GM18867 (cell line): ENCODE measurements around the gene GNB5.

Experiments
- ATAC-seq: cut with Tn5 transposase; IDR thresholded peaks from one replicate; pipeline ENCODE4 v1.9.1; 2021; ENCODE audit warnings: mild to moderate bottlenecking, moderate library complexity; ENCODE audit not compliant: unreplicated experiment

Gene GNB5

DNA sequence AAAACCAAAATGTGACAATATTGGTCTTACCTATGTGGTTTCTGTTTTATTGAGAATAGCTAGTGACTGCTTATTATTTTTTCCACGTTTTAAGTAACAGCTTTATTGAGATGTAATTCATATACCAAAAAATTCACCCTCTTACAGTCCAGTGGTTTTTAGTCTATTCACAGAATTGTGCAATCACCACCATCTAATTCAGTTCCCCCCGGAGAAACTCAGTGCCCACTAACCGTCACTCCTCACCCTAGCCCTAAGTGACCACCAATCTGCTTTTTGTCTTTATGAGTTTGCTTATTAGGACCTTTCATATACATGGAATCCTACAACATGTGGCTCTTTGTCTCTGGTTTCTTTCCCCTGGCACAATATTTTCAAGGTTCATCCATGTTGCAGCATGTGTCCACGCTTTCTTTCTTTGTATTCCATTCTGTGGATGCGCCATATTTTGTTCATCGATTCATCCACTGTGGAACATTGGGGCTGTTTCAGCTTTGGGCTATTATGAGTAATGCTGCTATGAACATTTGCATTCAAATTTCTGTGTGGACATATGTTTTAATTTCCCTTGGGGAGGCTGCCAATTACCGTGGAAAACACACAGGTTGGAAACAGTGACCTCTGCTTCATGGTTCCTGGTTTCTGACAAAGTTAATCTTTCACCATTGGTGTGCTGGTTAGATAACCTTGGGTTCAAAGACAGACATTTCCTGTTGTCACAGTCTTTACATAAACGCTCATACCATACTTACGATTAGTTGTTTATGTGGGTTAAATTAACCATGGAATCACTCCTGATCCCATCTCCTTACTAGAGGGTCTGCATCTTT, 75.4 kb downstream of the GNB5 start:
- no peak for ATAC-seq

DNA sequence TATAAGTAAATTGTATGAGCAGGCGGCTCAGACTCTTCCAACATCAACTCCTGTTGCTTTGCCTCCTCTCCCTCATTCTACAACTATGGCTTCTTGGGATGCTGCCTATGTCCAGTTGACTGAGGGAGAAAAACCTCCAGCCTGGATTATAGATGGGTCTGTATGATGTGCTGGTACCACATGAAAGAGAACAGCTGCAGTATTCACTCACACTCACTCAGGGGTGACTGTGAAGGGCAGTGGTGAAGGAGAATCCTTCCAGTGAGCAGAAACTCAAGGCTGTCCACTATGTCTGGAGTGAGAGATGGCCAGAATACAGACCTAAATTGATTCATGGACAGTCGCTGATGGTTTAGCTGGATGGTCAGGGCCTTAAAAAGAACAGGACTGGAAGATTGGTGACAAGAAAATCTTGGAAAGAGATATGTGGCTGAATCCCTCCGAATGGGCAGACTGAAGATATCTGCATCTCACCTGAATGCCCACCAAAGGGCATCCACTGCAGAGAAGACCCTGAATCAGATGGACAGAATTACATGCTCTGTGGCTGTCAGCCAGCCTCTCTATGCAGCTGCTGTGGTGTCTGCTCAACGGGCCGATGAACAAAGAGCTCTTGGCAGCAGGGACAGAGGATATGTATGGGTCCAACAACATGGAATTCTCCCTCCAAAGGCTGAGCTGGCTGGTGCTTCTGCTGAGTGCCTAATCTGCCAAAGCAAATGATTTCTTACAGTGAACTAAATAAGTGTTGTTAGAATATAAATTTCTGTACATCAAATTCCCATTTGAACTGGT, 76.7 kb downstream of the GNB5 start:
- no peak for ATAC-seq

DNA sequence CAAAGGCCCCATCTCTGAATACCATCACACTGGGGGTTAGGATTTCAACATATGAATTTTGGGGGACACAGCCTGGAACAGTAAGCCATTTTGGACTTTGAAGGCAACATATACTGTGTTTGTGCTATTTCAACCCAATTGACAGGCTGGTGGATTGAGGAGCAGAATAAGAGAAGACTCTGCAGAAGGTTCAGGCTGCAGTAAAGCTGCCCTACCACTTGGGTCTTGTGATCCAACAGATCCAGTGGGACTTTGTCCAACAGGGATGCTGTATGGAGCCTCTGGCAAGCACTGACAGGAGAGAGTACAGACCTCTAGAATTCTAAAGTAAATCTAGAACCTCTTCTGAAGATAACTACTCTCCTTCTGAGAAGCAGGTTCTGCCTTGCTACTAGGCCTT, 77.5 kb downstream of the GNB5 start:
- no peak for ATAC-seq

DNA sequence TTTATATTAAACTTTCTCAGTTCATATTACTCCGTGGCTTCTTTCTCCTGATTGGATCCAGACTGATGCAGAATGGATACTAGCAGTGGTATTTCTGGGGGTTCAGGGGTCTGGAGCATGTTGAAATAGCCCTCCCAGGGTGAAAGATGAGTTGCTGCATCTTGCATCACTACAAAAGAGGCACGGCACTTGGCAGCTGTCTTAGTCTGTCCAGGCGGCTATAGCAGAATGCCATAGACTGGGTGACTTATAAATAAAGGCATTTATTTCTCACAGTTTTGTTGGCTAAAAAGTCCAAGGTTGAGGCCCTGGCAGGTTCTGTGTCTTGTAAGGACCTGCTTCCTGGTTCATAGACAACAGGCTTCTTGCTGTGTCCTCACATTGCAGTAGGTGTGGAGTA, 78.0 kb downstream of the GNB5 start:
- ATAC-seq, result no peak

DNA sequence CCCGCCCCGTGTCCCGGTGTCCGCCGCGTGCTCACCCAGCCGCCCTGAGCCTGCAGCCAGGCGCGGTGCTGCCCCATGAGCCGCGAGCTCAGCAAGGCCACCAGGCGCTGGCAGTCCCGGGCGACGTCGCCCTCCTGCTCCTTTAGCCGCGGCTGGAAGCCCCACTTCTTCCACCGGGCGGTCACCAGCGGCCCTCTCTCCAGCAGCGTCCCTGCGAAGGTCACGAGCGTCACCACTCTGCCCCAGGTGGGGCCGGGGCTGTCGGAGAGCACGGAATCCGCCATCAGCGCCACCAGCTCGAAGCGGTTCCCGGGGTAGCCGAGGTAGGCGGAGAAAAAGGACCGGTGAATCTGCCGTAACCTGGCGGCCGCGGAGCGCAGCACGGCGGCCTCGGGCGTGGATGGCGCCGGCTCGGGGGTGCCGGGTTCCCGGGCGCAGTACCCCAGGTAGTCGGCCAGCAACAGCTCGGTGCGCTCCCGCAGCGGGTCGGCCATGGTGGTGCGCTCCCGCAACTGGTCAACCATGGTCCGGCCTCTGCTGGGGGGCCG, 78.9 kb downstream of the GNB5 start:
- ATAC-seq, result no peak

DNA sequence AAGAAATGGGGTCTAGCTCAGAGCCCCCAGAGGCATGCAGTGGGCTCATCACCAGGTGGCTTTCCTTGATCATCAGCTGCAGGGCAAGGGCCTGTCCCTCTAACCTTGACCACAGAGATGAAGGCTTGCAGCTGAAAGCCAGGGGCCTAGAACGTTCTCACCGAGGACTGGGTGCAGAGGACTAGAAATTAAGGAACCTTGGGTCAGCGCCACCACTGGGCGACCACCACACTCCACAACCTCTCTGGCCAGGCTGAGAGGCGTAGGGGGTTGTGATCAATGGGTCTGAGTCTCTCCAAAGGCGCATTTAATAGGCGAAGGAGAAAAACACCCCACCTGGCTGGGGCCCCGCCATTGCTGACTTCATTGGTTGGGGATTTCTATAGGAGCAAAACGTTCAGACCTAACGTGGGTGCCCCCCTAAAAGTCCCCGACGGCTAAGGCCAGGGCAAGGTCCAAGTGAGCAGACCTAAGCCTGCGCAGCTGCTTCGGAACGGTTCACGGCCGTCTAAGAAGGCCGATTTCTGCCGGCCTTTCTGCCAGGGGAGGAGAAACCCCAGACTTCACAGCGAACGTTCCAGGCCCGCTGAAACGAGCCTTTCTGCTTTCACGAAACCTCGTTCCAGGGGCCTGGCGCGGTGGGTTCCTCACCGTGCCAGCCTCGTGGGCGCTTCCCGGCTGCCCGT, 79.5 kb downstream of the GNB5 start:
- ATAC-seq, result no peak

DNA sequence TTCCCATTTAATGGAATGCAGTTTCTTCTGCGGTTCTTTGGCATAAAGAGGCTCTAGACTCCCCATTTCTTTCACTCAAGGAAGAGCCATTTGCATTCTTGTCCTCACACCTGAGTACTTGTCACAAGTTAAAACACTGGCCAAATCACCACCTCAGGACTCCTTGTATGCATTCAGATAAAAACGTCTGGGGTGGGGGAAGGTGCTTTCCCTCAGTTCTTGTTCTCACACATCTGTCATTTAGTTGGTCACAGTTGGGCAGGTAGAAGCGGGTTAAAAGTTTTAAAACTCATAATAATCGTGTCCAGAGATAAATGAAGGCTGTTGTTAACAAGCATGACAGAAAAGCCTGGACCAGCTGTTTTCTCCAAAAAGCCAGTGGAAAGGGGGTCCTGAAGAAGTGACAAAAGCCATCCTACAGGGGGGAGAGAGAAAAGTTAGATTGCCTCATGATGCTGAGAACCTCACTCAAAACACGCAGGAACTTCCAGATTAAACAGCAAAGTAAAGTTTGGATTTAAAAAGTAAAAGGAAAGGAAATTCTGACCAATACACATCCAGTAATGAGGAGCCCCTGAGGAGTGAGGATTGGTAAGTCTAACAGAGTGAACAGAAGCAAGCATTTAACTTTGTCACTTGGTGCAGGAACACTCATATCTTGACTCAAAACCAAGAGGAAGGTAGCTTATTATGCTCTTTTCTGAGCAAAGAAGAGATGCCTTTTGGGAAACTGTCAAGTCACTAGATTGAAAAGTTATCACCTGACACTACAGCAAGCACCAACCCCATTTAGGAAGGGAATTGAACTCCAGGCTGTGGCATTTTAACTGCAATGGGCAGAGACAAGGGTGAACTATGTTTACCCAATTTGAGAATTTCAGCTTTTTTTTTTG, 81.4 kb downstream of the GNB5 start:
- ATAC-seq, result peak; percentile 57

DNA sequence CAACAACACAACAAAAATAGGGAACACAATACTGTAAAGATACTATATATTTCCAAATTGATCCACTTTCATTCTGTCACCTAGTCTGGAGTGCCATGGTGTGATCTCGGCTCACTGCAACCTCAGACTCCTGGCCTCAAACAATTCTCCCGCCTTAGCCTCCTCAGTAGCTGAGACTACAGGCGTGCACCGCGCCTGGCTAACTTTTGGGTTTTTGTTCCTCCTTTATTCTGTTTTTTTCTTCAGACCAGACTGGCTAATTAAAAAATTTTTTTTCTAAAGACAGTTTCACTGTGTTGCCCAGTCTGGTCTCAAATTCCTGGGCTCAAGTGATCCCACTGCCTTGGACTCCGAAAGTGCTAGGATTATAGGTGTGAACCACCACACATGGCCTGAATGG, 84.0 kb downstream of the GNB5 start:
- no peak for ATAC-seq

DNA sequence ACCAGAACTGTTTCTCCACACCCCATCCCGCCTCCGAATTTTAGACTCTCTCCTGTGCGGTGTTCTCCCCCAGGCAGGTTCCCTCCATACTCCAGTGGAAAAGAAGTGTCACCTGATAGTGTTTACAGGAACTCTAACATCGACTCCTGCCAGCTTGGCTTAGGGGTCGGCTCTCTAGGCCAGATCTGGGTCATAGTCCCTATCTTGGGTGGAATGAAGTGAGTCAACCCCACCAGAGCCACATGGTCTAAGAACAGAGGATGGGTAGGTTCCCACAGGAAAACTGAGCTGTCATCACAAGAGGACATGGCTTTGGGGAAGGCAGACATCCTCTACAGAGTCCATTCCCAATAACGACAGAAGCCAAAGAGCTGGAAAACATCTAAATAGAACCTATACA, 84.6 kb downstream of the GNB5 start:
- no peak for ATAC-seq

DNA sequence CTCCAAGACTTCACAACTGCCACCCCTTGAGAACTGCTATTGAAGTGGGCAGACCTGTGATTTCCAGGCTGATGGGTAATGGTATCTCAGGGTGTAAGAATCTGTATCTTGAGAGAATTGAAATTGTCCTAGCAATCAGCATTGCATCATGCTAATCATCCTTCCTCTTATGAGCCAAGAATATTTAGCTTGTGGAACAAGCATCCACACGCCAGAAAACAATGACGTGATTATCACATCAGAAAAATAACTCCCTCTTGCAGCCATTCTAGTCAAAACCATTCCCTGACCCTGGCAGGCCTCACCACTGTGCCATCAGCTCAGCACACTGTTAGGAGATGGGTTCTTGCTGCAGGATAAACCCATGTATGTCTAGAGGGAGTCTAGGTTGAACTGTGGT, 85.3 kb downstream of the GNB5 start:
- ATAC-seq, result no peak

DNA sequence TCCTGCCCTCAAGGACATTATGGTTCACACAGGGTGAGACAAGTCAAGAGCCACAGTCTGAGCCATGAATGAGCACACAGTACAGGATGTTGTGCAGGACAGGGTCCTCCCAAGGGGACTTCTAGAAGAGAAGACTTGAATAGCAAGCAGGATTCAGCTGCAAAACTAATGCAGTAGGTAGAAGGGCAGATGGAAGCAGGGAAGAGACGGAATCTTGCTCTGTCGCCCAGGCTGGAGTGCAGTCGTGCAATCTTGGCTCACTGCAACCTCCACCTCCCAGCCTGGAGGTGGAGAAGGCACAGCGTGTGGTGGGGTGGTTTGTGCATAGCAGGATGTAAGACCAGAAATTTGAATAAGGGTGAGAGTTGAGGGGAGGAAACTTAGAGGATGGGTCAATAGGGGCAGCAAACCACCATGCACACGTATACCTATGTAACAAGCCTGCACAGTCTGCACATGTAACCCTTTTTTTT, 86.6 kb downstream of the GNB5 start:
- ATAC-seq, result no peak

DNA sequence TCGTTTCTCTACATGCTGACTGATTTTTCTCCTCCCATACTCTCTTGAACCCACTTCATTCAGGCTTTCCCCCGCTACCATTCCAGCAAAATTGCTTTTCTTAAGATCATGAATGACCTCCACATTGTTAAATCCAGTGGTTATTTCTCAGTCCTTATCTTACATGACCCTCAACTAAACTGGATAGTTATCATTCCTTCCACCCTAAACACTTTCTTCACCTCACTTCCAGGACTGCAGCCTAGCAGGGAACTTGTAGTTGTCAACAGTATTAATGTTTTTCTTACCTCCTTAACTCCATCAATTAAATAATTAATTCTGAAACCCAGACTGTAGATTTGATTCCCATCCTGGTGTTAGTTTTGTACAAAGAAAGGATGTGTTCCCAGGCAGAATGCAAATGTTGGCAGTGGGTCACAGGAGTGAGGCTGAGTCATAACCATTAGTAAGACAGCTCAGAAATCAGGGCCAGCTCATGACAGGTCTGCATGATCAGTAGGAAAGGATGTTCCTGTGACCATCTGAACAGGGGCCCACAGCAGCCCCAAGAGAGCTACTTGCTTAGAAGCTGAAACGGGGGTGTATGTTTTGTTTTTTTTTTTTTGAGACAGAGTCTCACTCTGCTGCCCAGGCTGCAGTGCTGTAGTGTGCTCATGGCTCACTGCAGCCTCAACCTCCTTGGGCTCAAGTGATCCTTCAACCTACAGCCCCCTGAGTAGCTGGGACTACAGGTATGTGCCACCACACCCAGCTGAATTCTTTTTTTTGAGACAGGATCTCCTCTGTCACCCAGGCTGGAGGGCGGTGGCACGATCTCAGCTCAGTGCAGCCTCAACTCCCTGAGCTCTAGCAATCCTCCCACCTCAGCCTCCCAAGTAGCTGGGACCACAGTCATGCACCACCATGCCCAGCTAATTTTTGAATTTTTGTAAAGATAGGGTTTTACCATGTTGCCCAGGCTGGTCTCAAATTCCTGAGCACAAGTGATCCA, 87.7 kb downstream of the GNB5 start:
- peak; percentile 62 for ATAC-seq

DNA sequence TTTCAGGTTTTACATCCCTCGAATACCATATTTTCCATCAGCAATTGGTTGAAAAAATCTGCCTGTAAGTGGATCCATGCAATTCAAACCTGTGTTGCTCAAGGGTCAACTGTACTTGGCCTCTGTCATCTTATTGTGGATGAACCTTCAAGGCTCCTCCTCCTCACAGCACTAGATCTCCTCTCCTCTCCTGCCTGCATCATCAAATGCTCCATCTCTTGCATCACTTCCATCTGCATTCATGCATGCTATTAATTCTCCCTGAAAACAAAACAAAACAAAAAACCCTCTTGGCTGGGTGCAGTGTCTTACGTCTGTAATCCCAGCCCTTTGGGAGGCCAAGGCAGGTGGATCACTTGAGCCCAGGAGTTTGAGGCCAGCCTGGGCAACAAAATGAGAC, 88.7 kb downstream of the GNB5 start:
- ATAC-seq, result no peak

DNA sequence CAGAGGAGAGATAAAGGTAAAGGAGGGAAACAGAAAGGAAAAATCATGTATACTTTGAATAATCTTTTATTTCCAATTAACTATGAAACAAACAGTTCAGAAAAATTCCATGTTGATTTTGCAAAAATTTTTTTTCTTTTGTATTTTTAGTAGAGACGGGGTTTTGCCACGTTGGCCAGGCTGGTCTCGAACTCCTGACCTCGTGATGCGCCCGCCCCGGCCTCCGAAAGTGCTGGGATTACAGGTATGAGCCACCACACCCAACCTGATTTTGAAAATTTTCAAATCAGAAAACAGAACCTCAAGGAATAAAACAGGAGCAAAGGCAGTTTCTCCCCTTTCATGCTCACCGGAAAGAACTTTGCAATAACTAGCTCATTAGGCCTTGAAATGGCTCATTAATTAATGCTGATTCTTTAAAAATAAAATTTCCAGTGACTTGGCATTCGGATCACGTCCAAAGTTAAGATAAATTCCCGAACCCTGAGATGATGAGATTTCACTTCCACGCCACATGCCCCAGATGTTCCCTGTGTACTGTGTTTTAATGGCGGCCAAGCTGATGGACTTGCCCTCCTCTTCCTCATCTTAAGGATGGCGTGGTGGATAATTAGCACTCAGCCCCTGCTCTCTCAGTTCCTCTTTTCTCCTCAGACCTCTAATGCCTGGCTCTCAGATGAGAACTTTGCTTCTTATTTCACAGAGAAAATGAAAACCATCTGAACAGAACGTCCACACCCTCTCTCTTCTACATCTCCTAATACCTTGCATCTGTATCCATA, 89.5 kb downstream of the GNB5 start:
- ATAC-seq, result peak; percentile 41

DNA sequence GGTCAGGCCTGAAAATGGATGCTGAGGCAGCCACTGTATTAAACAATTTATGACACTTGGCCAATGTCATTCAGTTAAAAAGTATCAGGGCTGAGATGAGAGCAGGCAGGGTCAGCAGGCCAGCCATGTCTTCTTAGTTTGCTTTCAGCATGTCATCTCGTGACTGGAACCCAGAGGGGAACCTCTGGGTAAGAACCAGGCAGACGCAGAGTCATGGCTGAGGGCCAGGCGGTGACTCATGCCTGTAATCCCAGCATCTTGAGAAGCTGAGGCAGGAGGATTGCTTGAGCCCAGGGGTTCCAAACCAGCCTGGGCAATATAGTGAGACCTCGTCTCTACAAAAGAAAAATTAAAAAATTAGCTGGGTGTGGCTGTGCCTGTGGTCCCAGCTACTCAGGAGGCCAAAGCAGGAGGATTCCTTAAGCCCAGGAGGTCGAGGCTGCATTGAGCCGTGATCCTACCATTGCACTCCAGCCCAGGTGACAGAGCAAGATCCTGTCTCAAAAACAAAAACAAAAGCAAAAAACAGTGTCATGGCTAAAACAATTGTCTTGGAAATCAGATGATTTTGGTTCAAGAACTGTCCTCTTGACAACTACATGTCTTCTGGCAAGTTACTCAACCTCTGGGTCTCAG, 90.3 kb downstream of the GNB5 start:
- ATAC-seq, result no peak

DNA sequence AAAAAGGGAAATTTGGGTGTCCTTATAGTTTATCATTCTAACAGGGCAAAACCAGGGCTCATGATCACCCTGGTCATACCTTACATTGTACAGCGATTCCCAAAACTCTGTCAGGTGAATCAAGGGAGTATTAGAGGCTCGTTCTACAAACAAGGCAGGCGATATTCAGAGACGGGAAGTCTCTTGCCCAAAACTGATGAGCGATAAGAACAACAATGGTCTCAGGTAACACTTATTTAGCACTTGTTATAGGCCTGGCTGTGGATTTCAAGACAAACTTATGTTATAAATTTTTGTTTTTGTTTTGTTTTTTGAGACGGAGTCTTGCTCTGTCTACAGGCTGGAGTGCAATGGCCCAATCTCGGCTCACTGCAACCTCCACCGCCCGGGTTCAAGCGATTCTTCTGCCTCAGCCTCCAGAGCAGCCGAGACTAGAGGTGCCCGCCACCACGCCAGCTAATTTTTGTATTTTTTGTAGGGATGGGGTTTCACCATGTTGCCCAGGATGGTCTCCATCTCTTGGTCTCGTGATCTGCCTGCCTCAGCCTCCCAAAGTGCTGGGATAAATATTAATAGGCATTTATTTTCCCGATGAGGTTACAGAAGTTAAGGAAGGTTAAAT, 91.4 kb downstream of the GNB5 start:
- no peak for ATAC-seq

DNA sequence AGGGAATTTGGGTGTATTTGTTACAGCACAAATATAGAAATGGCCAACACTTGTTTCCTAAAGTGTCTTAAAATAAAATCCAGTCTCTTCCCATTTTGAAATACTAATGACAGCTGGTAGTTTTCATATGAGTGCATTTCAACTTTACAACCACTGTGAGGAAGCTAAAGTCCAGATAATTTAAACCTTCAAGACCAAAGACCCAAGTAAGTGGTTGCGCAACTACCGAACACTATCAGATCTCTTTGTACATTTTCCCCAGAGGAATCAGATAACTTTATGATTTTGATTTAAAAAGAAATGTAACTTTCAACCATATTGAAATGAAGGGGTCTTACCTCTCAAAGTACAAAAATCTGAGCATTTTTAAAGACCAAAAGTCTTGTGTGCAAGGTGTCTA, 92.9 kb downstream of the GNB5 start:
- no peak for ATAC-seq
